ENCODE data around the gene PDSS1.

Gene PDSS1

GRCh38 chr10:26700884-26701630 lies 3.6 kb downstream of the PDSS1 start:
- no peak for DNase-seq (ENCODE audit: low spot score)
- TF ChIP-seq, protein P1, sequence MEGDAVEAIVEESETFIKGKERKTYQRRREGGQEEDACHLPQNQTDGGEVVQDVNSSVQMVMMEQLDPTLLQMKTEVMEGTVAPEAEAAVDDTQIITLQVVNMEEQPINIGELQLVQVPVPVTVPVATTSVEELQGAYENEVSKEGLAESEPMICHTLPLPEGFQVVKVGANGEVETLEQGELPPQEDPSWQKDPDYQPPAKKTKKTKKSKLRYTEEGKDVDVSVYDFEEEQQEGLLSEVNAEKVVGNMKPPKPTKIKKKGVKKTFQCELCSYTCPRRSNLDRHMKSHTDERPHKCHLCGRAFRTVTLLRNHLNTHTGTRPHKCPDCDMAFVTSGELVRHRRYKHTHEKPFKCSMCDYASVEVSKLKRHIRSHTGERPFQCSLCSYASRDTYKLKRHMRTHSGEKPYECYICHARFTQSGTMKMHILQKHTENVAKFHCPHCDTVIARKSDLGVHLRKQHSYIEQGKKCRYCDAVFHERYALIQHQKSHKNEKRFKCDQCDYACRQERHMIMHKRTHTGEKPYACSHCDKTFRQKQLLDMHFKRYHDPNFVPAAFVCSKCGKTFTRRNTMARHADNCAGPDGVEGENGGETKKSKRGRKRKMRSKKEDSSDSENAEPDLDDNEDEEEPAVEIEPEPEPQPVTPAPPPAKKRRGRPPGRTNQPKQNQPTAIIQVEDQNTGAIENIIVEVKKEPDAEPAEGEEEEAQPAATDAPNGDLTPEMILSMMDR (IDR thresholded peaks at IDR 0.05; ENCODE audit: extremely low read depth, missing control alignments) = no peak

- TF ChIP-seq, protein P1 (IDR thresholded peaks at IDR 0.05; ENCODE audit: extremely low read depth, missing control alignments) = no peak
- DNase-seq (ENCODE audit: low spot score) = no peak
Observed at GRCh38 chr10:26703096-26703495, 5.6 kb downstream of the PDSS1 start.

GRCh38 chr10:26703974-26704373 lies 6.5 kb downstream of the PDSS1 start:
- TF ChIP-seq, protein P1 (IDR thresholded peaks at IDR 0.05; ENCODE audit: extremely low read depth, missing control alignments) = no peak
- no peak for DNase-seq (ENCODE audit: low spot score)

DNA sequence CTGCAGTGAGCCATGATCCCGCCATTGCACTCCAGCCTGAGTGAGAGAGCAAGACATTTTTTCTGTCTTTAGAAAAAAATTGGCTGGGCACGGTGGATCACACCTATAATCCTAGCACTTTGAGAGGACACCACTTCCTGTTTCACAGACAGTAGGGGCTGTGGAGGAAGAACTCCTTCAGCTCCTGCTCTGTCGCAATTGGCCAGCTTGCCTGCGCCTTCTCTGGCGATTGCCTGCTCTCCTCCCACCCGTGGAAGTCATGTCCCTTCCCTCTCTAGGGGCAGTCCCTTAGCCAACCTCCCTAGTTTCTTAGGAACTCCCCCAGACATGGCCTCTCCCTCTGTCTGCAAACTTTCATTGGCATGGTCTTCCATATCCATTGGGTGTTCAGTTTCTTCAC lies 8.7 kb downstream of the PDSS1 start:
- TF ChIP-seq, protein P1 (IDR thresholded peaks at IDR 0.05; ENCODE audit: extremely low read depth, missing control alignments) = no peak
- DNase-seq (ENCODE audit: low spot score) = no peak

GRCh38 chr10:26706936-26707335 lies 9.4 kb downstream of the PDSS1 start:
- no peak for DNase-seq (ENCODE audit: low spot score)
- TF ChIP-seq, protein P1 (IDR thresholded peaks at IDR 0.05; ENCODE audit: extremely low read depth, missing control alignments) = no peak

DNA sequence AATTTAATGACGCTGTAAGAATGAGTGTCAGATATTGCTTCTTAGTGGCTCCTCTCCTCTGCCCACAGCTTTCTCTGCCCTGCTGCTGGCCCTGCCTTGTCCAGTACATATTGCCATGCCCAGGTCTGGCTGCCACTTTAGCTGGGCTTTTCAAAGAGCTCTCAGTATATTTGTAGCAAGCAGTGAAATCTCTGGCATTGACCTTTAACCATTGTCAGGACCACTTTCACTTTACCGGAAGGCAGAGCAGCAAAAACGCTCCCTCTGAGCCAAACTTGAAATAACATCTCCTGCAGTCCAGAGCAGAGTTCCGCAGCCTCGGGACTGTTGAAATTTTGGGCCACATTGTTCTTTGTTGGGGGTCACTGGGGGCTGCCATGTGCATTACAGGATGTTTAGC lies 13.8 kb downstream of the PDSS1 start:
- TF ChIP-seq, protein P1 (IDR thresholded peaks at IDR 0.05; ENCODE audit: extremely low read depth, missing control alignments) = no peak
- no peak for DNase-seq (ENCODE audit: low spot score)

- TF ChIP-seq, protein P1 (IDR thresholded peaks at IDR 0.05; ENCODE audit: extremely low read depth, missing control alignments) = no peak
- DNase-seq (ENCODE audit: low spot score) = no peak
Observed at GRCh38 chr10:26714415-26715136, 17.1 kb downstream of the PDSS1 start.
